Fibroblast of lung (primary cell): ENCODE results near the gene JPH3. TPM values are rescaled to one million over a fixed set of nuclear protein-coding genes. Genes with fewer than 3 reads are reported as not detected.

Source experiments
- DNase-seq, 2 donors: peaks; one replicate each; pipeline versions ENCODE4 v3.0.0 to v3.0.0-alpha.2; 2010; ENCODE audit warnings: low read depth in 2 of 2
- H2AFZ ChIP-seq: 2 replicates; pipeline ENCODE4 v1.5.1; 2012; ENCODE audit warnings: low read length, control low read depth, inconsistent platforms
- H3K27ac ChIP-seq: 2 replicates; pipeline ENCODE4 v1.5.1; 2011; ENCODE audit warnings: low read length, control low read depth; ENCODE audit not compliant: insufficient read depth
- H3K27me3 ChIP-seq: 2 replicates; pipeline ENCODE4 v1.5.1; 2011; ENCODE audit warnings: mild to moderate bottlenecking, low read length; ENCODE audit not compliant: control insufficient read depth, insufficient read depth
- H3K36me3 ChIP-seq: 2 replicates; pipeline ENCODE4 v1.5.1; 2011; ENCODE audit warnings: low read length; ENCODE audit not compliant: control insufficient read depth, insufficient read depth
- H3K4me1 ChIP-seq: 2 replicates; pipeline ENCODE4 v1.5.1; 2011; ENCODE audit warnings: low read length; ENCODE audit not compliant: control insufficient read depth, insufficient read depth; ENCODE audit errors: extremely low read depth
- H3K4me2 ChIP-seq: 2 replicates; pipeline ENCODE4 v1.5.1; 2011; ENCODE audit warnings: low read length, control low read depth; ENCODE audit not compliant: insufficient read depth; ENCODE audit errors: extremely low read depth
- H3K4me3 ChIP-seq, 4 experiments: fragments of 200-600 bp in 1 of 4; sonication (generic) in 1 of 4; replicated peaks in 1 of 4; 2 replicates each; pipeline ENCODE4 v1.5.1; 2011 to 2016; ENCODE audit warnings: low read length in 4 of 4, low read depth in 3 of 4, mild to moderate bottlenecking in 3 of 4, control low read depth in 2 of 4, inconsistent platforms in 1 of 4, mixed read lengths in 1 of 4; ENCODE audit not compliant: insufficient read depth in 1 of 4; ENCODE audit errors: control extremely low read depth in 1 of 4
- H3K79me2 ChIP-seq: 2 replicates; pipeline ENCODE4 v1.5.1; 2012; ENCODE audit warnings: mild to moderate bottlenecking, low read length, inconsistent platforms; ENCODE audit not compliant: control insufficient read depth, insufficient read depth
- H3K9ac ChIP-seq: 2 replicates; pipeline ENCODE4 v1.5.1; 2011; ENCODE audit warnings: mild to moderate bottlenecking, low read length, control low read depth; ENCODE audit not compliant: insufficient read depth
- H3K9me3 ChIP-seq: 2 replicates; pipeline ENCODE4 v1.5.1; 2012; ENCODE audit warnings: low read depth, low read length; ENCODE audit not compliant: control insufficient read depth, insufficient read depth
- H4K20me1 ChIP-seq: 2 replicates; pipeline ENCODE4 v1.5.1; 2011; ENCODE audit warnings: low read length; ENCODE audit not compliant: control insufficient read depth, insufficient read depth; ENCODE audit errors: extremely low read depth
- CTCF ChIP-seq, 2 donors: IDR thresholded peaks in 1 of 2; conservative IDR thresholded peaks in 1 of 2; 1 replicate in 1 of 2; 2 replicates in 1 of 2; pipeline ENCODE4 v1.5.1; 2011 to 2012; ENCODE audit warnings: low read length in 2 of 2, control low read depth in 1 of 2, inconsistent platforms in 1 of 2, low read depth in 1 of 2, mild to moderate bottlenecking in 1 of 2
- EZH2 ChIP-seq: IDR thresholded peaks from 2 replicates; pipeline ENCODE4 v1.5.1; 2012; ENCODE audit warnings: low read length, control low read depth, mild to moderate bottlenecking; ENCODE audit errors: missing control alignments
- polyA plus RNA-seq, 2 donors: library from polyadenylated mRNA; depleted of rRNA in 1 of 2; stranded (reverse) in 1 of 2; unstranded in 1 of 2; fragments of >200 nt; gene quantifications; 2 replicates each; pipeline ENCODE4 v1.2.1, GENCODE V29; 2011 to 2012; ENCODE audit warnings: missing spikeins in 1 of 2
- total RNA-seq: library from RNA; depleted of rRNA; stranded (reverse); fragments of >200 nt; gene quantifications from 2 replicates; pipeline ENCODE4 v1.2.1, GENCODE V29; 2014

The JPH3 gene
- total and polyA plus RNA-seq, 2 donors (not counting 1 experiment from before 2014, with no cell fraction given), result 0.01 TPM; not detected in 1

- TF ChIP-seq EZH2 (no peak), CTCF (conservative IDR thresholded peaks at IDR 0.05 in 1 of 2, IDR thresholded peaks at IDR 0.05 in 1 of 2; ENCODE audit: low read depth in 1 of 2, low read length in 2 of 2) (no peak)
- Histone ChIP-seq H3K79me2 (no peaks in the 10 kb centered on the region), H3K27ac (no peak overlapping the region), H3K4me3 (no peak overlapping the region), H3K4me2 (no peak overlapping the region), H4K20me1 (no peaks in the 10 kb centered on the region), H2AFZ (no peak overlapping the region), H3K36me3 (no peaks in the 10 kb centered on the region), H3K27me3 (no peaks in the 10 kb centered on the region), H3K4me1 (peaks cover 25% of the 10 kb centered on the region), H3K9me3 (no peaks in the 10 kb centered on the region), H3K9ac (no peak overlapping the region)
- DNase-seq, result peak; percentile 51 to 55
These were observed 18.0 kb upstream of the JPH3 start for GRCh38 chr16:87584271-87584670.

GRCh38 chr16:87584975-87585374 lies 17.3 kb upstream of the JPH3 start:
- Histone ChIP-seq H3K4me1 (peaks cover 25% of the 10 kb centered on the region), H3K4me3 (no peak overlapping the region), H4K20me1 (no peaks in the 10 kb centered on the region), H3K27me3 (peaks cover 6% of the 10 kb centered on the region), H2AFZ (no peak overlapping the region), H3K79me2 (no peaks in the 10 kb centered on the region), H3K27ac (no peak overlapping the region), H3K4me2 (no peak overlapping the region), H3K9me3 (no peaks in the 10 kb centered on the region), H3K36me3 (no peaks in the 10 kb centered on the region), H3K9ac (no peak overlapping the region)
- no peak for DNase-seq
- no peak for TF ChIP-seq CTCF (conservative IDR thresholded peaks at IDR 0.05 in 1 of 2, IDR thresholded peaks at IDR 0.05 in 1 of 2; ENCODE audit: low read depth in 1 of 2, low read length in 2 of 2)
- no peak for TF ChIP-seq EZH2

- DNase-seq, result no peak
- Histone ChIP-seq H3K27me3 (peaks cover 9% of the 10 kb centered on the region), H3K79me2 (no peaks in the 10 kb centered on the region), H3K27ac (no peak overlapping the region), H3K9ac (no peak overlapping the region), H3K9me3 (no peaks in the 10 kb centered on the region), H2AFZ (no peak overlapping the region), H3K36me3 (no peaks in the 10 kb centered on the region), H4K20me1 (no peaks in the 10 kb centered on the region), H3K4me1 (peaks cover 25% of the 10 kb centered on the region), H3K4me3 (no peak overlapping the region), H3K4me2 (no peak overlapping the region)
- no peak for TF ChIP-seq CTCF (conservative IDR thresholded peaks at IDR 0.05 in 1 of 2, IDR thresholded peaks at IDR 0.05 in 1 of 2; ENCODE audit: low read depth in 1 of 2, low read length in 2 of 2)
- TF ChIP-seq EZH2, result no peak
These were observed 16.7 kb upstream of the JPH3 start for GRCh38 chr16:87585442-87586200.
